ENCODE measurements around the gene RAD18.

The RAD18 gene

GRCh38 chr3:8967553-8967952 is 4.3 kb upstream of the RAD18 start:
- no peak for DNase-seq (ENCODE audit: insufficient read length, low spot score)
- no peak for TF ChIP-seq CTCF (IDR thresholded peaks at IDR 0.05; ENCODE audit: insufficient read depth, missing control alignments)
- no peak for FAIRE-seq

- TF ChIP-seq CTCF (IDR thresholded peaks at IDR 0.05; ENCODE audit: insufficient read depth, missing control alignments), result no peak
- FAIRE-seq, result no peak
- DNase-seq (ENCODE audit: insufficient read length, low spot score), result no peak
These were observed 3.6 kb upstream of the RAD18 start for GRCh38 chr3:8966820-8967348.

GRCh38 chr3:8966150-8966819 is 3.0 kb upstream of the RAD18 start:
- no peak for TF ChIP-seq CTCF (IDR thresholded peaks at IDR 0.05; ENCODE audit: insufficient read depth, missing control alignments)
- DNase-seq (ENCODE audit: insufficient read length, low spot score) (no peak), FAIRE-seq (no peak)

- FAIRE-seq, result no peak
- no peak for DNase-seq (ENCODE audit: insufficient read length, low spot score)
- TF ChIP-seq CTCF (IDR thresholded peaks at IDR 0.05; ENCODE audit: insufficient read depth, missing control alignments), result no peak
These were observed 1.4 kb upstream of the RAD18 start for GRCh38 chr3:8964436-8965370.

GRCh38 chr3:8962226-8962861 is 928 bp downstream of the RAD18 start:
- no peak for DNase-seq (ENCODE audit: insufficient read length, low spot score)
- no peak for TF ChIP-seq CTCF (IDR thresholded peaks at IDR 0.05; ENCODE audit: insufficient read depth, missing control alignments)
- no peak for FAIRE-seq

DNA sequence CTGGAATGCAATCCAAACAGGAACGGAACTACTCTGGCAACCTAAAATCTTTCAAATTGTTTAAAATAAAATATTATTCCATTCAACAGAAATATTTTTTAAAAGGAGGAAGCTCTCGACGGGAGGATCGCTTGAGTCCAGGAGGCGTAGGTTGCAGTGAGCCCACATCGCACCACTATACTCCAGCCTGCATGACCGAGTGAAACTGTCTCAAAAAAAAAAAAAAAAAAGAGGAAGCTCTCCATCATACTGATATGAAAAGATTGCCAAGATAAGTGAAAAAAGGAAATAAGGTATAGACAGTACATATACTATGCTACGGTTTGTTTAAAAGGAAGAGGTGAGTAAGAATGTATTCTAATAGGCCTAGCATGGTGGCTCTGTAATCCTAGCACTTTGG is 3.6 kb downstream of the RAD18 start:
- no peak for FAIRE-seq
- no peak for TF ChIP-seq CTCF (IDR thresholded peaks at IDR 0.05; ENCODE audit: insufficient read depth, missing control alignments)
- DNase-seq (ENCODE audit: insufficient read length, low spot score), result no peak
